Astrocyte (in vitro differentiated cells and primary cell): Measurements from ENCODE around the gene UGT1A10. TPM values are rescaled to one million over a fixed set of nuclear protein-coding genes. Genes with fewer than 3 reads are reported as not detected.

ENCODE experiments used
- DNase-seq: peaks from one replicate; pipeline ENCODE4 v3.0.0-alpha.2; 2010; ENCODE audit warnings: low read depth
- FAIRE-seq: peaks from 2 replicates; lab custom pipeline; 2011; peaks lifted over from hg19 to GRCh38; lab: Jason Lieb, UNC
- H2AFZ ChIP-seq: 2 replicates; pipeline ENCODE4 v1.6.0; 2012; ENCODE audit warnings: low read depth, low read length, inconsistent platforms
- H3K27ac ChIP-seq: 2 replicates; pipeline ENCODE4 v1.5.1; 2011; ENCODE audit warnings: low read depth, low read length, inconsistent platforms
- H3K27me3 ChIP-seq: 2 replicates; pipeline ENCODE4 v1.6.0; 2011; ENCODE audit warnings: low read length, inconsistent platforms; ENCODE audit not compliant: insufficient read depth
- H3K36me3 ChIP-seq: 2 replicates; pipeline ENCODE4 v1.5.1; 2011; ENCODE audit warnings: low read length, inconsistent platforms; ENCODE audit not compliant: insufficient read depth
- H3K4me1 ChIP-seq: 2 replicates; pipeline ENCODE4 v1.5.1; 2011; ENCODE audit warnings: low read length, inconsistent platforms; ENCODE audit not compliant: insufficient read depth
- H3K4me2 ChIP-seq: 2 replicates; pipeline ENCODE4 v1.6.0; 2012; ENCODE audit warnings: low read length, inconsistent platforms
- H3K4me3 ChIP-seq: 2 replicates; pipeline ENCODE4 v1.5.1; 2011; ENCODE audit warnings: low read depth, mild to moderate bottlenecking, low read length, inconsistent platforms; ENCODE audit not compliant: insufficient read depth
- H3K79me2 ChIP-seq: 2 replicates; pipeline ENCODE4 v1.6.0; 2012; ENCODE audit warnings: mild to moderate bottlenecking, low read length, inconsistent platforms; ENCODE audit not compliant: insufficient read depth
- H3K9ac ChIP-seq: 2 replicates; pipeline ENCODE4 v1.6.0; 2012; ENCODE audit warnings: mild to moderate bottlenecking, low read length, inconsistent platforms
- H3K9me3 ChIP-seq: 2 replicates; pipeline ENCODE4 v1.5.1; 2012; ENCODE audit warnings: low read depth, mild to moderate bottlenecking, low read length, inconsistent platforms; ENCODE audit not compliant: insufficient read depth
- H4K20me1 ChIP-seq: 2 replicates; pipeline ENCODE4 v1.6.0; 2012; ENCODE audit warnings: low read length, inconsistent platforms; ENCODE audit not compliant: insufficient read depth
- H3K27ac Mint-ChIP-seq: one replicate; pipeline ENCODE4 v1.8.0; 2021; ENCODE audit warnings: mild to moderate bottlenecking, mixed read lengths; ENCODE audit not compliant: unreplicated experiment
- H3K27me3 Mint-ChIP-seq: one replicate; pipeline ENCODE4 v1.8.0; 2021; ENCODE audit warnings: low read depth, mixed read lengths; ENCODE audit not compliant: unreplicated experiment
- H3K36me3 Mint-ChIP-seq: one replicate; pipeline ENCODE4 v1.8.0; 2021; ENCODE audit warnings: low read depth, mixed read lengths; ENCODE audit not compliant: unreplicated experiment
- H3K4me1 Mint-ChIP-seq: one replicate; pipeline ENCODE4 v1.8.0; 2021; ENCODE audit warnings: low read depth, mixed read lengths; ENCODE audit not compliant: unreplicated experiment
- H3K4me3 Mint-ChIP-seq: one replicate; pipeline ENCODE4 v1.8.0; 2021; ENCODE audit warnings: mild to moderate bottlenecking, moderate library complexity, mixed read lengths; ENCODE audit not compliant: unreplicated experiment
- H3K9me3 Mint-ChIP-seq: one replicate; pipeline ENCODE4 v1.8.0; 2021; ENCODE audit warnings: mild to moderate bottlenecking, mixed read lengths; ENCODE audit not compliant: unreplicated experiment
- CTCF ChIP-seq: IDR thresholded peaks from 2 replicates; pipeline ENCODE4 v1.5.1; 2011; ENCODE audit warnings: low read depth, mild to moderate bottlenecking, inconsistent platforms, low read length, moderate library complexity; ENCODE audit not compliant: insufficient read depth
- EZH2 ChIP-seq: IDR thresholded peaks from 2 replicates; pipeline ENCODE4 v1.6.1; 2012; ENCODE audit warnings: mild to moderate bottlenecking, low read length, inconsistent platforms; ENCODE audit not compliant: insufficient read depth
- total RNA-seq: library from RNA; stranded (reverse); gene quantifications from 2 replicates; pipeline ENCODE4 v1.2.1, GENCODE V29; 2021

The UGT1A10 gene
- total RNA-seq, 1 donor from 2014 or later: not detected

- Mint-ChIP-seq H3K27me3 (peaks cover 32% of the 10 kb centered on the region), H3K4me3 (no peak overlapping the region), H3K27ac (no peak overlapping the region), H3K4me1 (no peaks in the 10 kb centered on the region), H3K9me3 (no peaks in the 10 kb centered on the region), H3K36me3 (no peaks in the 10 kb centered on the region)
- no peak overlapping the region for H3K9ac ChIP-seq
- no peak for TF ChIP-seq CTCF
- H3K27ac ChIP-seq: no peak overlapping the region
- no peaks in the 10 kb centered on the region for H3K9me3 ChIP-seq
- H3K4me1 ChIP-seq: no peaks in the 10 kb centered on the region
- no peaks in the 10 kb centered on the region for H3K79me2 ChIP-seq
- no peak overlapping the region for H2AFZ ChIP-seq
- DNase-seq: no peak
- H4K20me1 ChIP-seq: no peaks in the 10 kb centered on the region
- FAIRE-seq: no peak
- no peak overlapping the region for H3K4me2 ChIP-seq
- H3K4me3 ChIP-seq: no peak overlapping the region
- no peaks in the 10 kb centered on the region for H3K36me3 ChIP-seq
- no peaks in the 10 kb centered on the region for H3K27me3 ChIP-seq
Measured at GRCh38 chr2:233816771-233817170, 180.5 kb downstream of the UGT1A10 start.

- TF ChIP-seq CTCF: no peak
- no peak for TF ChIP-seq EZH2
- Histone ChIP-seq H3K9ac (no peak overlapping the region), H3K9me3 (no peaks in the 10 kb centered on the region), H3K79me2 (no peaks in the 10 kb centered on the region), H3K27me3 (no peaks in the 10 kb centered on the region), H3K4me2 (no peak overlapping the region), H2AFZ (no peak overlapping the region), H3K4me1 (no peaks in the 10 kb centered on the region), H3K4me3 (no peak overlapping the region), H3K27ac (no peak overlapping the region), H3K36me3 (no peaks in the 10 kb centered on the region), H4K20me1 (no peaks in the 10 kb centered on the region)
- Mint-ChIP-seq H3K36me3 (no peaks in the 10 kb centered on the region), H3K9me3 (no peaks in the 10 kb centered on the region), H3K27ac (no peak overlapping the region), H3K4me1 (no peaks in the 10 kb centered on the region), H3K4me3 (no peak overlapping the region), H3K27me3 (peaks cover 27% of the 10 kb centered on the region)
- DNase-seq (no peak), FAIRE-seq (no peak)
Measured at GRCh38 chr2:233817361-233817911, 181.2 kb downstream of the UGT1A10 start.

- Histone ChIP-seq H3K4me3 (no peak overlapping the region), H2AFZ (no peak overlapping the region), H3K79me2 (no peaks in the 10 kb centered on the region), H4K20me1 (no peaks in the 10 kb centered on the region), H3K27me3 (no peaks in the 10 kb centered on the region), H3K9ac (no peak overlapping the region), H3K4me1 (no peaks in the 10 kb centered on the region), H3K4me2 (no peak overlapping the region), H3K27ac (no peak overlapping the region), H3K36me3 (no peaks in the 10 kb centered on the region), H3K9me3 (no peaks in the 10 kb centered on the region)
- FAIRE-seq (no peak), DNase-seq (no peak)
- Mint-ChIP-seq H3K27ac (no peak overlapping the region), H3K4me1 (no peaks in the 10 kb centered on the region), H3K36me3 (no peaks in the 10 kb centered on the region), H3K9me3 (no peaks in the 10 kb centered on the region), H3K27me3 (peaks cover 25% of the 10 kb centered on the region), H3K4me3 (no peak overlapping the region)
- TF ChIP-seq EZH2: no peak
- TF ChIP-seq CTCF: no peak
Measured at GRCh38 chr2:233817995-233818638, 181.9 kb downstream of the UGT1A10 start.
